OCI-LY3 (cell line): ENCODE data around the gene CAD.

Experiments
- EZH2phosphoT487 ChIP-seq: fragments of 200-600 bp; shearing (Covaris generic); IDR thresholded peaks from 2 replicates; pipeline ENCODE4 v1.6.1; 2018; ENCODE audit warnings: antibody characterized with exemption, mixed run types, low read depth
- TF ChIP-seq, protein P1 (sequence below): fragments of 200-600, 300-600 bp; sonication (generic); IDR thresholded peaks from 2 replicates; pipeline ENCODE4 v1.5.1; 2014; ENCODE audit warnings: antibody characterized with exemption, low read length, low read depth

DNA sequence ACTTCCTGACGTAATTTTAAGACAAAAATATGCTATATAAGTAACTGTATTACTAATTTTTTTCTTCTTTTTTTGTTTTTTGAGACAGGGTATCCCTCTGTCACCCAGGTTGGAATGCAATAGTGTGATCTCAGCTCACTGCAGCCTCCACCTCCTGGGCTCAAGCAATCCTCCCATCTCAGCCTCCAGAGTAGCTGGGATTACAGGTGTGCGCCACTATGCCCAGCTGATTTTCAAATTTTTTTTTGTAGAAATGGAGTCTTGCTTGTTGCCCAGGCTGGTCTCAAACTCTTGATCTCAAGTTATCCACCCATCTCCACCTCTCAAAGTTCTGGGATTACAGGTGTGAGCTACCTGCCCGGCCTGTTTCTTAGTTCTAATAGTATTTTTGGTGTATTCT is 38.7 kb upstream of the CAD start:
- TF ChIP-seq, protein P1, sequence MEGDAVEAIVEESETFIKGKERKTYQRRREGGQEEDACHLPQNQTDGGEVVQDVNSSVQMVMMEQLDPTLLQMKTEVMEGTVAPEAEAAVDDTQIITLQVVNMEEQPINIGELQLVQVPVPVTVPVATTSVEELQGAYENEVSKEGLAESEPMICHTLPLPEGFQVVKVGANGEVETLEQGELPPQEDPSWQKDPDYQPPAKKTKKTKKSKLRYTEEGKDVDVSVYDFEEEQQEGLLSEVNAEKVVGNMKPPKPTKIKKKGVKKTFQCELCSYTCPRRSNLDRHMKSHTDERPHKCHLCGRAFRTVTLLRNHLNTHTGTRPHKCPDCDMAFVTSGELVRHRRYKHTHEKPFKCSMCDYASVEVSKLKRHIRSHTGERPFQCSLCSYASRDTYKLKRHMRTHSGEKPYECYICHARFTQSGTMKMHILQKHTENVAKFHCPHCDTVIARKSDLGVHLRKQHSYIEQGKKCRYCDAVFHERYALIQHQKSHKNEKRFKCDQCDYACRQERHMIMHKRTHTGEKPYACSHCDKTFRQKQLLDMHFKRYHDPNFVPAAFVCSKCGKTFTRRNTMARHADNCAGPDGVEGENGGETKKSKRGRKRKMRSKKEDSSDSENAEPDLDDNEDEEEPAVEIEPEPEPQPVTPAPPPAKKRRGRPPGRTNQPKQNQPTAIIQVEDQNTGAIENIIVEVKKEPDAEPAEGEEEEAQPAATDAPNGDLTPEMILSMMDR = no peak
- TF ChIP-seq EZH2phosphoT487 = no peak
